Measurements from ENCODE around the gene OGFOD3. TPM values are rescaled to one million over a fixed set of nuclear protein-coding genes. Genes with fewer than 3 reads are reported as not detected.

OGFOD3 gene
- polyA plus RNA-seq, 3 donors from 2014 or later, result 29.3 to 43.5 (median 39.8) TPM

- DNase-seq, result no peak
- no peak overlapping the region for H3K4me3 Mint-ChIP-seq
Observed at GRCh38 chr17:82443465-82444283, 25.3 kb upstream of the OGFOD3 start.

GRCh38 chr17:82442643-82443464 lies 24.5 kb upstream of the OGFOD3 start:
- no peak for DNase-seq
- H3K27ac Mint-ChIP-seq, result peak overlapping the region in 2 of 6 donors; percentile 28 to 55
- H3K36me3 Mint-ChIP-seq, result no peaks in the 10 kb centered on the region
- peaks cover 0 to 2% (median 1%) of the 10 kb centered on the region in 3 donors for H3K27me3 Mint-ChIP-seq (ENCODE audit: low read depth in 3 of 3)
- no peak overlapping the region for H3K4me3 Mint-ChIP-seq
- H3K4me1 Mint-ChIP-seq, result peaks cover 5 to 8% of the 10 kb centered on the region in 2 donors
- no peaks in the 10 kb centered on the region for H3K9me3 Mint-ChIP-seq

More at GRCh38 chr17:82443465-82444283, 25.3 kb upstream of the OGFOD3 start:
- Mint-ChIP-seq H3K36me3 (no peaks in the 10 kb centered on the region), H3K27ac (no peak overlapping the region), H3K4me1 (peaks cover 7 to 10% of the 10 kb centered on the region in 2 donors), H3K9me3 (no peaks in the 10 kb centered on the region), H3K27me3 (ENCODE audit: low read depth in 3 of 3) (peaks cover 0 to 2% (median 1%) of the 10 kb centered on the region in 3 donors)

- Mint-ChIP-seq H3K4me3 (no peak overlapping the region), H3K27me3 (ENCODE audit: low read depth in 3 of 3) (peaks cover 0 to 2% (median 1%) of the 10 kb centered on the region in 3 donors), H3K27ac (no peak overlapping the region), H3K36me3 (no peaks in the 10 kb centered on the region), H3K4me1 (peaks cover 0 to 7% of the 10 kb centered on the region in 2 donors), H3K9me3 (no peaks in the 10 kb centered on the region)
- DNase-seq, result no peak
Observed at GRCh38 chr17:82441691-82442487, 23.5 kb upstream of the OGFOD3 start.

GRCh38 chr17:82440991-82441627 lies 22.7 kb upstream of the OGFOD3 start:
- Mint-ChIP-seq H3K36me3 (no peaks in the 10 kb centered on the region), H3K4me1 (peaks cover 0 to 8% of the 10 kb centered on the region in 2 donors), H3K27me3 (ENCODE audit: low read depth in 3 of 3) (peaks cover 0 to 1% (median 0%) of the 10 kb centered on the region in 3 donors), H3K27ac (peak overlapping the region in 2 of 6 donors; percentile 19 to 69), H3K9me3 (no peaks in the 10 kb centered on the region), H3K4me3 (no peak overlapping the region)
- no peak for DNase-seq

GRCh38 chr17:82440469-82440981 lies 22.1 kb upstream of the OGFOD3 start:
- no peak for DNase-seq
- H3K4me3 Mint-ChIP-seq, result no peak overlapping the region
- peaks cover 4 to 9% of the 10 kb centered on the region in 2 donors for H3K4me1 Mint-ChIP-seq
- H3K9me3 Mint-ChIP-seq, result no peaks in the 10 kb centered on the region
- H3K27me3 Mint-ChIP-seq (ENCODE audit: low read depth in 3 of 3), result peaks cover 0 to 1% (median 0%) of the 10 kb centered on the region in 3 donors
- no peaks in the 10 kb centered on the region for H3K36me3 Mint-ChIP-seq
- H3K27ac Mint-ChIP-seq, result peak overlapping the region in 2 of 6 donors; percentile 43 to 69

GRCh38 chr17:82439829-82440365 lies 21.5 kb upstream of the OGFOD3 start:
- no peaks in the 10 kb centered on the region for H3K9me3 Mint-ChIP-seq
- no peak overlapping the region for H3K4me3 Mint-ChIP-seq
- DNase-seq, result no peak
- no peak overlapping the region for H3K27ac Mint-ChIP-seq
- peaks cover 10 to 15% of the 10 kb centered on the region in 2 donors for H3K4me1 Mint-ChIP-seq
- no peaks in the 10 kb centered on the region for H3K36me3 Mint-ChIP-seq
- peaks cover 0 to 6% (median 0%) of the 10 kb centered on the region in 3 donors for H3K27me3 Mint-ChIP-seq (ENCODE audit: low read depth in 3 of 3)

GRCh38 chr17:82439194-82439828 lies 20.9 kb upstream of the OGFOD3 start:
- no peak overlapping the region for H3K4me3 Mint-ChIP-seq
- no peaks in the 10 kb centered on the region for H3K9me3 Mint-ChIP-seq
- H3K27ac Mint-ChIP-seq, result no peak overlapping the region
- DNase-seq, result no peak
- H3K36me3 Mint-ChIP-seq, result no peaks in the 10 kb centered on the region
- peaks cover 16 to 21% of the 10 kb centered on the region in 2 donors for H3K4me1 Mint-ChIP-seq
- H3K27me3 Mint-ChIP-seq (ENCODE audit: low read depth in 3 of 3), result peaks cover 0 to 6% (median 0%) of the 10 kb centered on the region in 3 donors

DNA sequence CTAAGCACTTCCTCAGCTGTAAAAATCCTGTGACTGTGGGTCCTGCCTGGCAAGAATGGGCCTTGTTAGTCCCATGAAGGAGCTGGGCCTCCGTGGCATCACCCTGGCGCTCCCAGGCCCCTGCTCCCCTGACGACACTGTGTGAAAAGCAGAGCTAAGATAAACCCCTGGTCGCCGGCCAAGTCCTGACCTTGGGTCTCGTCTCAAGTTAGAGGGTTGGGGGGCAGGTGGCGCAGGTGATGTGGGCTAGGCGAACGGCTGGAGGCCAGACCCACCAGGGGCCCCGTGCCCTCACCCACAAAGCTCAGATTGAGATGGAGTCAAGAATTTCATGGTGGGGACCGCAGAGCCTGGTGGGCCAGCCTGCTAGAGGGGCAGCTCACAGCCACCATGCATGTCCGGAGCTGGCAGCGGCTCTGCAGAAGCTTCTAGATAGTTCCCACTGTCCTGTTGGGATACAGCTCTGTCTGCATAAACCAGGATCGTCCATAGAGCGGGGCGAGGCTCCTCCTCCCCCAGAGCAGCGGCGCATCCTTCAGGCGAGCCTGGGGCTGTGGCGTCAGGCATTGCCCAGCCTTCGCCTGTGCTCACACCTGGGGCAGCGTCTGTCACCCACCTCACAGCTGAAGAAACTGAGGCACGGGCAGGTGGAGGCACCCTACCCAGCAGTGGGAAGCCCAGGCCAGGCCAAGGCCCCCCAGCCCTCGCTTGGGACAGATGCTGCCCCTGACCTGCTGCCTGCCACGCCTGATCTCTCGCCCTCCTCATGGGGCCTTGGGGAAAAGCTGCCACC lies 20.2 kb upstream of the OGFOD3 start:
- H3K4me1 Mint-ChIP-seq, result peaks cover 23 to 26% of the 10 kb centered on the region in 2 donors
- no peak overlapping the region for H3K27ac Mint-ChIP-seq
- H3K4me3 Mint-ChIP-seq, result no peak overlapping the region
- H3K9me3 Mint-ChIP-seq, result no peaks in the 10 kb centered on the region
- peaks cover 0 to 6% (median 0%) of the 10 kb centered on the region in 3 donors for H3K27me3 Mint-ChIP-seq (ENCODE audit: low read depth in 3 of 3)
- no peaks in the 10 kb centered on the region for H3K36me3 Mint-ChIP-seq
- no peak for DNase-seq

DNA sequence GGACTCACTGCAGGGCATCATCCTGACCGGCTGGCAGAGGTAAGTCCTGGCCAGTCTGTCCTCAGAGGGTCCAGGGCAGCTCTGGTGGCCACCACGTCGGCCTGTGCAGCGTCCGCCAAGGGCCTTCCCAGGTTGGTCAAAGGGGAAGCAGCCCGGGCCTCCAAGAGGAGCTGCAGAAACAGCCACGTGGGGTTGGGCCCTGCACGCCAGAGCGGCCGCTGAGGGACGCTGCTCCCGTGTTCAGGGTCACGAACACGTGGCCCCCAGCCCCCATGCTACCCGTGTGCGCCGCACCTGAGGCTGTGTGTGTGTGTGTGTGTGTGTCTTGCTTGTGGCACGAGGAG lies 18.9 kb upstream of the OGFOD3 start:
- peaks cover 0 to 8% (median 0%) of the 10 kb centered on the region in 3 donors for H3K27me3 Mint-ChIP-seq (ENCODE audit: low read depth in 3 of 3)
- no peaks in the 10 kb centered on the region for H3K9me3 Mint-ChIP-seq
- DNase-seq, result no peak
- peak overlapping the region in 1 of 6 donors; percentile 40 for H3K27ac Mint-ChIP-seq
- no peak overlapping the region for H3K4me3 Mint-ChIP-seq
- peaks cover 24 to 28% of the 10 kb centered on the region in 2 donors for H3K4me1 Mint-ChIP-seq
- no peaks in the 10 kb centered on the region for H3K36me3 Mint-ChIP-seq

DNA sequence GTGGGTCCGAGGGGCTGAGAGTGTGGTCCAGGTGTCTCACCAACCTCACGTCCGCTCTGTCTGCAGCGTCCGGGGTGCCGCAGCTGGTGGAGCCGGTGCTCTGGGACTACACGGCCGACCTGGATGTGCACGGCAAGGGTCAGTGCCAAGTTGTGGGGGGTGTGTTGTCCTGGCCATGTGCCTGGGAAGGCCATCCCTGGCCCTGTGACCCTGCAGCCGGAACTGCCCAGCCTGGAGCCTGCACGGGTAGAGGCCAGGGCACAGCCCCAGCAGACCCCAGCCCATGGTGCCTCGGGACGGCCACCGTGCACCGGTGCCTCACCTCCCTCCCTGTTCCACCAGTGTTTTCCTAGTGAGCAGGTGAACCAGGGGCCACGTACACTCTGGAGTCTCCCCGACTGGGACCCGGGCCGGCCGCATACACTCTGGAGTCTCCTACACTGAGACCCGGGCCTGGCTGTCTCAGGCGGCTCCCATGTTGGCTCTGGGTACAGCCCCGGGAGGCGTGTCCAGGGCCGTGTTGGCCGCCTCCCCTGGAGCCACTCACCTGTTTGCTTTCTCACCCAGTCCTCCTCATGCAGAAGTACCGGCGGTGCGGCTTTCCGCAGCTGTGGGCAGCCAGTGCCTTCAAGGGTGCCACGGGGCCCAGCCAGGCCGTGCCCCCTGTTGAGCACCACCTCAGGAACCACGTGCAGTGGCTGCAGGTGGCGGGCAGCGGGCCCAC lies 18.4 kb upstream of the OGFOD3 start:
- Mint-ChIP-seq H3K9me3 (no peaks in the 10 kb centered on the region), H3K36me3 (no peaks in the 10 kb centered on the region), H3K4me1 (peaks cover 24 to 30% of the 10 kb centered on the region in 2 donors), H3K27ac (no peak overlapping the region), H3K4me3 (no peak overlapping the region), H3K27me3 (ENCODE audit: low read depth in 3 of 3) (peaks cover 0 to 8% (median 0%) of the 10 kb centered on the region in 3 donors)
- no peak for DNase-seq

Measured in immature natural killer cell (primary cell).